IPS DF 6.9 (cell line): ENCODE data around the gene IGF2BP3.

Experiments
- DNase-seq: peaks from one replicate; pipeline ENCODE4 v3.0.0-alpha.2; 2013; ENCODE audit warnings: low read depth, low spot score
- H3K27ac ChIP-seq: one replicate; pipeline ENCODE4 v1.5.1; 2013; ENCODE audit warnings: low read length, control low read depth
- H3K27me3 ChIP-seq: 2 replicates; pipeline ENCODE4 v1.6.1; 2013; ENCODE audit warnings: mild to moderate bottlenecking, low read length; ENCODE audit not compliant: control insufficient read depth, insufficient read depth
- H3K36me3 ChIP-seq: 2 replicates; pipeline ENCODE4 v1.6.1; 2013; ENCODE audit warnings: low read length; ENCODE audit not compliant: control insufficient read depth, insufficient read depth
- H3K4me1 ChIP-seq: 2 replicates; pipeline ENCODE4 v1.6.1; 2013; ENCODE audit warnings: low read length; ENCODE audit not compliant: control insufficient read depth, insufficient read depth
- H3K4me3 ChIP-seq: 2 replicates; pipeline ENCODE4 v1.5.1; 2013; ENCODE audit warnings: mild to moderate bottlenecking, low read length
- H3K9me3 ChIP-seq: 2 replicates; pipeline ENCODE4 v1.6.1; 2013; ENCODE audit warnings: low read length, inconsistent platforms; ENCODE audit not compliant: control insufficient read depth, insufficient read depth
- WGBS: extraction: QIAGEN DNeasy Blood & Tissue Kit; methylation state at CpG from one replicate; pipeline ENCODE4 v1.1.7; 2013; ENCODE audit warnings: mixed read lengths, missing lambda C conversion rate; ENCODE audit not compliant: insufficient read length, insufficient coverage; 5-methylcytosine and 5-hydroxymethylcytosine counted together

IGF2BP3 gene

GRCh38 chr7:23285657-23286646 is 184.3 kb downstream of the IGF2BP3 start:
- no peaks in the 10 kb centered on the region for H3K9me3 ChIP-seq
- no peak overlapping the region for H3K27ac ChIP-seq
- no peak overlapping the region for H3K4me3 ChIP-seq
- H3K4me1 ChIP-seq: no peaks in the 10 kb centered on the region
- H3K36me3 ChIP-seq: no peaks in the 10 kb centered on the region
- no peak for DNase-seq
- 47% methylated on average over 1 of the region's 18 CpGs for WGBS
- H3K27me3 ChIP-seq: no peaks in the 10 kb centered on the region

GRCh38 chr7:23284871-23285270 is 185.4 kb downstream of the IGF2BP3 start:
- Histone ChIP-seq H3K9me3 (no peaks in the 10 kb centered on the region), H3K4me1 (no peaks in the 10 kb centered on the region), H3K36me3 (no peaks in the 10 kb centered on the region), H3K27ac (no peak overlapping the region), H3K27me3 (no peaks in the 10 kb centered on the region), H3K4me3 (no peak overlapping the region)
- WGBS: no CpG with 5 or more reads among the region's 2 CpGs
- DNase-seq: no peak

DNA sequence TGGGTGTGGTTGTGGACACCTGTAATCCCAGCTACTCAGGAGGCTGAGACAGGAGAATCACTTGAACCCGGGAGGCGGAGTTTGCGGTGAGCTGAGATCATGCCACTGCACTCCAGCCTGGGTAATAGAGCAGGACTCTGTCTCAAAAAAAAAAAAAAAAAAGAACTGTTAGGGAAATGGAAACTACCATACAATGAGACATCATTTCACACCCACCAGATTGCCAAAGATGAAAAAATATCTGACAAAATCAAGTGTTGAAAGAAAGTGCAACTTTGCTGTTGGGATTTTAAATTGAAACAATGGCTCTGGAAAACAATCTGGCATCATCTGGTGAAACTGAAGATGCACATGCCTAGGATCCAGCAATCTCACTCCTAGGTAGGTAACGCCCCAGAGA is 187.2 kb downstream of the IGF2BP3 start:
- Histone ChIP-seq H3K36me3 (no peaks in the 10 kb centered on the region), H3K4me3 (no peak overlapping the region), H3K4me1 (no peaks in the 10 kb centered on the region), H3K27me3 (no peaks in the 10 kb centered on the region), H3K27ac (no peak overlapping the region), H3K9me3 (no peaks in the 10 kb centered on the region)
- DNase-seq: no peak
- no CpG with 5 or more reads among the region's 4 CpGs for WGBS

DNA sequence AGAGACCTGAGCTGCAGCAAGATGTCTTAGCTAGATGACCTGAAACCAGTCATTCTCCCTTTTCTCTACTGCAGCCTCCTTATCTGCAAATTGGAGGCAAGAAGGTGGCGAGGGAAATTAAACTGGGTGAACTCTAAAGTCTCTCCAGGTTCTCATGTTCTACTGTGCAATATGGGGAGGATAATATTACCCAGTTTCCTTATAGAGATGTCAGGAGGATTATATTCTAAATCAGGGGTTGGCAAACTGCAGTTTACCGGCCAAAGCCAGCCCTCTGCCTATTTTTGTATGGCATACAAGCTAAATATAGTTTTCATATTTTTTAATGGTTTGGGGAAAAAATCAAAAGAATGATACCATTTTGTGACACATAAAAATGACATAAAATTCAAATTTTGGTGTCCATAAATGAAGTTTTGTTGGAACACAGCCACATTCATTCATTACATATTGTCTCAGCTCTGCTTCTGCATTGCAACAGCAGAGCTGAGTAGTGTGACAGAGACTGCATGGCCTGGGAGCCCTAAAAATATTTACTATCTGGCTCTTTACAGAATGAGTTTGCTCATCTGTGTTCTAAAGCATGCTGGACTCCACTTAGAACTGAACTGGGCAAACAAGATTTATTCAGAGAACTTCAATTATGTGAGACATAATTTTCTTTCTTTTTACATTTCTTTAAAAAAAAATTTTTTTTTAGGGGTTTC is 190.3 kb downstream of the IGF2BP3 start:
- no CpG with 5 or more reads among the region's 2 CpGs for WGBS
- Histone ChIP-seq H3K36me3 (no peaks in the 10 kb centered on the region), H3K27ac (no peak overlapping the region), H3K27me3 (no peaks in the 10 kb centered on the region), H3K9me3 (no peaks in the 10 kb centered on the region), H3K4me1 (no peaks in the 10 kb centered on the region), H3K4me3 (no peak overlapping the region)
- no peak for DNase-seq

DNA sequence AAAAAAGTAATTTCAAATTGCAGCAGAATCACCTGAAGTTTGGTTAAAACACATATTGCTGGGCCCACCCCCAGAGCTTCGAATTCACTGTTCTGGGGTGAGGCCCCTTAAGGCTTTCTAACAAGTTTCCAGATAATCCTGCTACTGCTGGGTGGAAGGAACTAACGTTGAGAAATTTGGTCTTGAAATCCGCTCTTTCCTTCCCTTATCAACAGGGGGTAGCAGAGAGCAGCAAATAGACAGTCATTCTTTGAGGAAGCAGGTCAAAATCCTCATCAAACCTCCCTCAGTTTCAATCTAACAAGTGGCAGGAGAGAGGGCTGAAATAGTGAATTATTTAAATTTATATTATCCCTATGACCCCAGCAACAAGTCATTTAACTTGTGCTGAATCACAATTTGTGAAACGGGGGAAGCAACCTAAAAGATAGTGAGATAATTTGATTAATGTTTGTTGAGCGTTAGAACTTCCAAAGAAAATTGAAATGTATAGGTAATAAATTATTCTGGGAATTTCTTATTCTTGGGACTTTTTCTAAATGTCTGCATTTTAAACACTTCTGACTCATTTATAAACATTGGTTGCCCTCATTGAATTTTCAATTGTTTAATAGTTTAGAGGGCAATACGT is 192.8 kb downstream of the IGF2BP3 start:
- DNase-seq: no peak
- Histone ChIP-seq H3K27ac (no peak overlapping the region), H3K9me3 (no peaks in the 10 kb centered on the region), H3K36me3 (no peaks in the 10 kb centered on the region), H3K27me3 (no peaks in the 10 kb centered on the region), H3K4me1 (no peaks in the 10 kb centered on the region), H3K4me3 (no peak overlapping the region)
- 100% methylated on average over 1 of the region's 6 CpGs for WGBS

GRCh38 chr7:23276947-23277346 is 193.3 kb downstream of the IGF2BP3 start:
- Histone ChIP-seq H3K27me3 (no peaks in the 10 kb centered on the region), H3K9me3 (no peaks in the 10 kb centered on the region), H3K4me1 (no peaks in the 10 kb centered on the region), H3K36me3 (no peaks in the 10 kb centered on the region), H3K27ac (no peak overlapping the region), H3K4me3 (no peak overlapping the region)
- no CpG with 5 or more reads among the region's 3 CpGs for WGBS
- no peak for DNase-seq

- Histone ChIP-seq H3K9me3 (no peaks in the 10 kb centered on the region), H3K4me3 (no peak overlapping the region), H3K36me3 (no peaks in the 10 kb centered on the region), H3K27me3 (no peaks in the 10 kb centered on the region), H3K4me1 (no peaks in the 10 kb centered on the region), H3K27ac (no peak overlapping the region)
- WGBS: no CpG with 5 or more reads among the region's 5 CpGs
- DNase-seq: no peak
Observed at GRCh38 chr7:23276376-23276775, 193.9 kb downstream of the IGF2BP3 start.

DNA sequence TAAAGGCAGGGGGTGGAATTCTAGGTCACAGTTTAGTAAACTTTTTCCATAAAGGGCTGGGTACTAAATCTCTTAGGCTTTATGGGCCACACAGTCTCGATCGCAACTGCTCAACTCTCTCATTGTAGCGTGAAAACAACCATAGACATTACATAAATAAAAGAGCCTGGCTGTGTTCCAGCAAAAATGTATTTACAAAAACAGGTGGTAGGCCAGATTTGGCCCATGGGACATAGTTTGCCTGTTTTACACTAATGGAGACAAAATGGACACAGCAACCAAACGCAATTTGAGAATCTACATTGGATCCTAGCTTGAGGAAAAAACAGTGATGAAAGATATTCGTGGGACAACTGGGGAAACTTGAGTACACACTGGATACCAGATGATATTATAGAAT is 194.4 kb downstream of the IGF2BP3 start:
- H3K4me3 ChIP-seq: no peak overlapping the region
- H3K4me1 ChIP-seq: no peaks in the 10 kb centered on the region
- no CpG with 5 or more reads among the region's 5 CpGs for WGBS
- no peak for DNase-seq
- H3K27ac ChIP-seq: no peak overlapping the region
- H3K36me3 ChIP-seq: no peaks in the 10 kb centered on the region
- no peaks in the 10 kb centered on the region for H3K27me3 ChIP-seq
- H3K9me3 ChIP-seq: no peaks in the 10 kb centered on the region

GRCh38 chr7:23273141-23273599 is 197.1 kb downstream of the IGF2BP3 start:
- H3K27ac ChIP-seq: no peak overlapping the region

DNA sequence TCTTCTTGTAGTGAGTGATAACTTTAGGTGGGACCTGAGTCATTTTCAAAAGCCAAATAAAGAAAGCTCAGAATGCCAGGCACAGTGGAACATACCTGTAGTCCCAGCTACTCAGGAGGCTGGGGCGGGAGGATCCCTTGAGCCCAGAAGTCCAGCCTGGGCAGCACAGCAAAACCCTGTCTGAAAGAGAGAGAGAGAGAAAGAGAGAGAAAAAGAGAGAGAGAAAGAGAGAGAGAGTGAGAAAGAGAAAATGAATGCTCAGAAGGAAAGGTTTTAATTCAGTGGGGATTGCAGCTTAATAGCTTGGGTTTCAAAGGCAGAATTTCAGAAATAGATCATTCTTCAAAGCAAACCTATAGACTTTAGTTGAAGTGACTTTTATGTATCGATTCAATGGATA is 198.0 kb downstream of the IGF2BP3 start:
- no peaks in the 10 kb centered on the region for H3K4me1 ChIP-seq
- no CpG with 5 or more reads among the region's 2 CpGs for WGBS
- no peak overlapping the region for H3K4me3 ChIP-seq
- H3K9me3 ChIP-seq: no peaks in the 10 kb centered on the region
- no peaks in the 10 kb centered on the region for H3K36me3 ChIP-seq
- no peak overlapping the region for H3K27ac ChIP-seq
- no peaks in the 10 kb centered on the region for H3K27me3 ChIP-seq
- no peak for DNase-seq

More at GRCh38 chr7:23273141-23273599, 197.1 kb downstream of the IGF2BP3 start:
- Histone ChIP-seq H3K36me3 (no peaks in the 10 kb centered on the region), H3K9me3 (no peaks in the 10 kb centered on the region), H3K27me3 (no peaks in the 10 kb centered on the region), H3K4me3 (no peak overlapping the region; the same call in 1 of the 2 replicates), H3K4me1 (no peaks in the 10 kb centered on the region)
- peak; percentile 90 for DNase-seq
- WGBS: no CpG with 5 or more reads among the region's 11 CpGs
